Measurements from ENCODE around the gene YIF1B. TPM values are rescaled to one million over a fixed set of nuclear protein-coding genes. Genes with fewer than 3 reads are reported as not detected.

YIF1B gene
- total RNA-seq, 3 donors from 2014 or later = 20.5 to 28.8 (median 27.7) TPM

DNA sequence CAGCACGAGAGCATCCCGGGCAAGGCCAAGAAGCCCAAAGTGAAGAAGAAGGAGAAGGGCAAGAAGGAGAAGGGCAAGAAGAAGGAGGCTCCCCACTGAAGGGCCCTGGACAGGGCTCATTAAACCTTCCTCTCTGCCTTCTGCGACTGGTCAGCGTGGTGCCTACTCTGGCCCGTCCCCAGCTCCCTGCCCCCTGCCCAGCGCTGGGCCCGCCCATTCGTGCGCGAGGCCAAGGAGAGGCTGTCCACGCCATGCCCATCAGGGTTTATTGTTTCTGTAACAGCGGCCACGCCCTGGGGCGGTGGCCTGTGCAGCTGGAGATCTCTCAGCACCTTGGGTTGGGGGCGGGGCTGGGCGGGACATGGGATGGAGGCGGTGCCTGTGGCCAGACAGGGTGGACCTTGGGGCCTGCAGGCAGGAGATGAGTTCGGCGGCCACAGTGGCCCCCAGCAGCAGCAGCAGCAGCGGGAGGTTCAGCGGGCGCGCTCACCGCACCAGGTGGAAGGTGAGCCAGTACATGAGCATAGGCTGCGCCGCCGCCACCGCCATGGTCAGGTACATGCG lies 10.8 kb downstream of the YIF1B start:
- no peak for TF ChIP-seq POLR2A (IDR thresholded peaks at IDR 0.05)
- peak in 1 of 3 donors; percentile 29 for TF ChIP-seq POLR2AphosphoS5 (IDR thresholded peaks at IDR 0.05)
- TF ChIP-seq, protein P1, sequence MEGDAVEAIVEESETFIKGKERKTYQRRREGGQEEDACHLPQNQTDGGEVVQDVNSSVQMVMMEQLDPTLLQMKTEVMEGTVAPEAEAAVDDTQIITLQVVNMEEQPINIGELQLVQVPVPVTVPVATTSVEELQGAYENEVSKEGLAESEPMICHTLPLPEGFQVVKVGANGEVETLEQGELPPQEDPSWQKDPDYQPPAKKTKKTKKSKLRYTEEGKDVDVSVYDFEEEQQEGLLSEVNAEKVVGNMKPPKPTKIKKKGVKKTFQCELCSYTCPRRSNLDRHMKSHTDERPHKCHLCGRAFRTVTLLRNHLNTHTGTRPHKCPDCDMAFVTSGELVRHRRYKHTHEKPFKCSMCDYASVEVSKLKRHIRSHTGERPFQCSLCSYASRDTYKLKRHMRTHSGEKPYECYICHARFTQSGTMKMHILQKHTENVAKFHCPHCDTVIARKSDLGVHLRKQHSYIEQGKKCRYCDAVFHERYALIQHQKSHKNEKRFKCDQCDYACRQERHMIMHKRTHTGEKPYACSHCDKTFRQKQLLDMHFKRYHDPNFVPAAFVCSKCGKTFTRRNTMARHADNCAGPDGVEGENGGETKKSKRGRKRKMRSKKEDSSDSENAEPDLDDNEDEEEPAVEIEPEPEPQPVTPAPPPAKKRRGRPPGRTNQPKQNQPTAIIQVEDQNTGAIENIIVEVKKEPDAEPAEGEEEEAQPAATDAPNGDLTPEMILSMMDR (IDR thresholded peaks at IDR 0.05) = no peak
- H3K4me1 ChIP-seq = no peaks in the 10 kb centered on the region
- H3K36me3 ChIP-seq = no peaks in the 10 kb centered on the region
- intact Hi-C loops (cut with DNase I; ENCODE audit: low total_unique reads) = no loop called here
- no peaks in the 10 kb centered on the region for H3K27me3 ChIP-seq
- H3K27ac ChIP-seq = peak overlapping the region; percentile 46 to 52
- H3K4me3 ChIP-seq = peak overlapping the region in 2 of 3 donors; percentile 13 to 18
- peak; percentile 54 to 74 for DNase-seq (ENCODE audit: low spot score in 2 of 2)
- no peaks in the 10 kb centered on the region for H3K9me3 ChIP-seq

DNA sequence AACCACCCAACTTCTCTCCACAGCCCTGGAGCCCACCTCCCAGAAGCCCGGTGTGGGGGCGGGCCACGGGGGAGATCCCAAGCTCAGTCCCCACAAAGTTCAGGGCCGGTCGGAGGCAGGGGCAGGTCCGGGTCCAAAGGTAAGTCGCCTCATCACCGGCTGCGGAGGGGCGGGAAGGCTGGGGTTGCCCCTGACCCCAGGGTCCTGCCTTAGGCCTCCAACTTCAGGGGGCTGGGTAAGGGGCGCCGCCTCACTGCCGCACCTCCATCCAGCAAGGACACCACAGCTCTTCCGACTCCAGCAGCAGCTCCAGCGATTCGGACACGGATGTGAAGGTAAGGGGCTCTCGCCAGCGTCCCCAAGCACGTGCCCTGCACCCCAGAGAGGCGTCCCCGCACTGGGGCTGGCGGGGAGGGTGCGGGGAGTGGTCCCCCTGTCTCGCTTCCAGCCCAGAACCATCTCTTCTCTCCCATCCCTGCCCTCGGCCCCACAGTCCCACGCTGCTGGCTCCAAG lies 11.3 kb downstream of the YIF1B start:
- H3K36me3 ChIP-seq = no peaks in the 10 kb centered on the region
- H3K27me3 ChIP-seq = no peaks in the 10 kb centered on the region
- intact Hi-C loops (cut with DNase I; ENCODE audit: low total_unique reads) = no loop called here
- H3K4me3 ChIP-seq = peak overlapping the region in 2 of 3 donors; percentile 1 to 18
- TF ChIP-seq POLR2A (IDR thresholded peaks at IDR 0.05) (no peak), POLR2AphosphoS5 (IDR thresholded peaks at IDR 0.05) (no peak)
- TF ChIP-seq, protein P1 (IDR thresholded peaks at IDR 0.05) = no peak
- H3K9me3 ChIP-seq = no peaks in the 10 kb centered on the region
- peak overlapping the region; percentile 46 to 52 for H3K27ac ChIP-seq
- DNase-seq (ENCODE audit: low spot score in 2 of 2) = no peak
- H3K4me1 ChIP-seq = no peaks in the 10 kb centered on the region

DNA sequence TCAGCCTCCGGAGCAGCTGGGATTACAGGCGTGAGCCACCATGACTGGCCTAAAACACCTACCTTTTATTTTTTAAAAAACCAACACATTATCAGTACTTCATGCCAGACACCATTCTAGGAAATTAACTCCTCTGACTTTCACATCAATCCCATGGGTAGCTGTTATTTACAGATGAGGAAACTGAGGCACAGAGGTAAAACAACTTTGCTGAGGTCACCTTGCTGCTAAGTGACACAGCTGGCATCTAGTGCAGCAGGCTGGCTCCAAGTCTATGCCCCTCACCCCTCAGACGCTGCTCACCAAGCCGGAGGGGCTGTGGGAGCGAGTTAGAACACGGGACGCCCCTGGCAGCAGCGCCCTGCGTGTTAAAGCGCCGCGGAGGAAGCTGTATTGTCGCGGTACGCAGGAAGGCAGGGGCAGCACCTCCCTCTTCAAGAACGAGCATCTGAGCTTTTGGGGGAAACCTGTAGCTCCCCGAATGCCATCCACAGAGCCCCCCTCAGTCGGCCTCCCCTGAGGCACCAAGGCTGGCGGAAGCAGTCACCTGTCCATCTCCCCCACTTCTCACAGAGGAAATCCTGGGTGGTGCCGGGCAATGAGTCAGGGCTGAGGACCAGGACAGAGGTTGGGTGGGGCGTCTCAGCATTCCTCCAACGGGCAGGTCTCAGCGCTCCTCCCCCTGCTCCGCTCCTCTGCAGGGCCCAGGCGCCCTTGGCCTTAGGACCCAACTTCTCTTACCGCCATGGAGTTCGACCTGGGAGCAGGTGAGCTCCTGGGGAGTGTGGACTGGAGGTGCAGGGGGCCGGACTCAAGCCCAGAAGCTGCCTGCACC lies 12.0 kb downstream of the YIF1B start, which contains the start of gene C19orf33:
C19orf33 (plus strand) TSS at position 735 of the 835 bp plus-strand sequence; CDS start at position 746, 11 bp downstream.
- intact Hi-C loops (cut with DNase I; ENCODE audit: low total_unique reads) = no loop called here
- TF ChIP-seq POLR2AphosphoS5 (IDR thresholded peaks at IDR 0.05) (no peak), POLR2A (IDR thresholded peaks at IDR 0.05) (no peak)
- TF ChIP-seq, protein P1 (IDR thresholded peaks at IDR 0.05) = no peak
- no peaks in the 10 kb centered on the region for H3K36me3 ChIP-seq
- peak within 1 kb of the TSS in 2 of 3 donors; percentile 13 to 18 for H3K4me3 ChIP-seq
- peak within 1 kb of the TSS; percentile 46 to 52 for H3K27ac ChIP-seq
- H3K9me3 ChIP-seq = no peaks in the 10 kb centered on the region
- peak; percentile 56 to 69 for DNase-seq (ENCODE audit: low spot score in 2 of 2)
- no peaks in the 10 kb centered on the region for H3K4me1 ChIP-seq
- no peaks in the 10 kb centered on the region for H3K27me3 ChIP-seq

DNA sequence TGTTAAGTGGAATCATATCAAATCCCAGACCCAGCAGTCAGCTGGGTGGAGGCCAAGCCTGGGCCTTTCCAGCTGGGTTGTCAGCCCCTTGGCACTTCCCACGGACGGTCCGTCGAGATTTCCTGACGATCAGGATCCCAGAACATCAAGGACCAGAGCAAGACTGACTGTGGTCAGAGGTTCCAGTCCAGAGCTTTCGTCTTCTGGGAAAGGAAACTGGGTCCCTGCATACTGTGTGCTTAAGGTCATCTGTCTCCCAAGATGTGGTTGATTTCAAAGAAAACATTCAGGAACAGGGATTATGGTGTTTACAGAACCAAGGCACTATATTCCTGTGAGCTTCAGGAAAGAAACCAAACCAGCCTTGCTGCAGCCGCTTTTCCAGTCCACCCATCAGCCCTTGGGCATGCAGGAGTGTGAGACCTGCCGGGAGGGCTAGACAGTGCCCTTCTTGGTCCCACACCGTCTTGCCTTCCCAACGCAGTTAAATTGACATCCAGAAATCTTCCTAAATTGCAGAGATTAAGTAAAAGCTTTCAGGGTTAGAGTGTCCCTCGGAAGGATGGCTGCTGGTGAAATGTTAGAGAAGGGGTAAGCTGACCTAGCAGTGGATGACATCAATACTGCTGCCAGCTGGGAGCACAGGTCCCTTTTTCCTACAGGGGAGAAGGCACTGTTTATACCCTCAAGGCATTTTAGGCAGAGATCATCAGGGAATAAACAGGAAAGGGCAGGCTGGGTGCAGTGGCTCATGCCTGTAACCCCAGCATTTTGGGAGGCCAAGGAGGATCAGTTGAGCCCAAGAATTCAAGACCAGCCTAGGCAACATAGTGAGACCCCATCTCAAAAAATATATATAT lies 16.7 kb downstream of the YIF1B start:
- intact Hi-C loops (cut with DNase I; ENCODE audit: low total_unique reads) = no loop called here
- TF ChIP-seq POLR2AphosphoS5 (IDR thresholded peaks at IDR 0.05) (no peak), POLR2A (IDR thresholded peaks at IDR 0.05) (no peak)
- TF ChIP-seq, protein P1 (IDR thresholded peaks at IDR 0.05) = no peak

More for the DNA sequence above, 16.7 kb downstream of the YIF1B start:
- H3K4me3 ChIP-seq = no peak overlapping the region
- peak overlapping the region; percentile 45 to 81 for H3K27ac ChIP-seq
- no peaks in the 10 kb centered on the region for H3K4me1 ChIP-seq
- DNase-seq (ENCODE audit: low spot score in 2 of 2) = no peak
- H3K27me3 ChIP-seq = no peaks in the 10 kb centered on the region
- no peaks in the 10 kb centered on the region for H3K9me3 ChIP-seq
- H3K36me3 ChIP-seq = no peaks in the 10 kb centered on the region
